H9 (cell line): ENCODE measurements around the gene MLKL. TPM values are rescaled to one million over a fixed set of nuclear protein-coding genes. Genes with fewer than 3 reads are reported as not detected.

Source experiments
- DNase-seq: peaks from one replicate; pipeline ENCODE4 v3.0.0-alpha.2; 2017
- H2AFZ ChIP-seq: one replicate; pipeline ENCODE4 v1.6.1; 2013; ENCODE audit warnings: mild to moderate bottlenecking, low read length, control low read depth, moderate library complexity
- H2AK5ac ChIP-seq: 2 replicates; pipeline ENCODE4 v1.6.1; 2013; ENCODE audit warnings: low read length, control low read depth, mixed read lengths; ENCODE audit not compliant: insufficient read length
- H2BK120ac ChIP-seq: one replicate; pipeline ENCODE4 v1.6.1; 2013; ENCODE audit warnings: low read depth, mild to moderate bottlenecking, low read length, control low read depth, inconsistent platforms; ENCODE audit not compliant: poor library complexity, severe bottlenecking
- H2BK12ac ChIP-seq: 2 replicates; pipeline ENCODE4 v1.6.1; 2013; ENCODE audit warnings: low read length, control low read depth, mixed read lengths, low read depth; ENCODE audit not compliant: insufficient read length
- H2BK15ac ChIP-seq: 2 replicates; pipeline ENCODE4 v1.6.1; 2013; ENCODE audit warnings: low read depth, low read length, control low read depth
- H2BK20ac ChIP-seq: one replicate; pipeline ENCODE4 v1.6.1; 2013; ENCODE audit warnings: low read depth, mild to moderate bottlenecking, low read length, control low read depth, inconsistent platforms; ENCODE audit not compliant: poor library complexity, severe bottlenecking
- H2BK5ac ChIP-seq: 2 replicates; pipeline ENCODE4 v1.6.1; 2013; ENCODE audit warnings: low read length, control low read depth, mixed read lengths; ENCODE audit not compliant: insufficient read length
- H3K14ac ChIP-seq: 2 replicates; pipeline ENCODE4 v1.6.1; 2013; ENCODE audit warnings: low read length, control low read depth; ENCODE audit not compliant: insufficient read depth
- H3K18ac ChIP-seq: 2 replicates; pipeline ENCODE4 v1.6.1; 2013; ENCODE audit warnings: low read depth, mild to moderate bottlenecking, mixed read lengths, low read length, control low read depth; ENCODE audit not compliant: insufficient read length
- H3K23ac ChIP-seq: 2 replicates; pipeline ENCODE4 v1.6.1; 2013; ENCODE audit warnings: low read length, control low read depth, mixed read lengths, low read depth; ENCODE audit not compliant: insufficient read length
- H3K23me2 ChIP-seq: 2 replicates; pipeline ENCODE4 v1.6.1; 2013; ENCODE audit warnings: low read depth, mild to moderate bottlenecking, mixed read lengths, low read length, control low read depth; ENCODE audit not compliant: insufficient read length, poor library complexity, severe bottlenecking
- H3K27ac ChIP-seq: 2 replicates; pipeline ENCODE4 v1.5.1; 2013; ENCODE audit warnings: low read length, control low read depth, mixed read lengths, low read depth; ENCODE audit not compliant: insufficient read length
- H3K27me3 ChIP-seq: 2 replicates; pipeline ENCODE4 v1.6.1; 2013; ENCODE audit warnings: low read length, control low read depth, inconsistent platforms; ENCODE audit not compliant: insufficient read depth
- H3K4ac ChIP-seq: 2 replicates; pipeline ENCODE4 v1.6.1; 2013; ENCODE audit warnings: low read depth, mild to moderate bottlenecking, control low read depth, inconsistent platforms, low read length, moderate library complexity
- H3K4me1 ChIP-seq: 2 replicates; pipeline ENCODE4 v1.6.1; 2013; ENCODE audit warnings: low read length, control low read depth, inconsistent platforms; ENCODE audit not compliant: insufficient read depth
- H3K4me2 ChIP-seq: 2 replicates; pipeline ENCODE4 v1.6.1; 2013; ENCODE audit warnings: low read length, control low read depth, mixed read lengths; ENCODE audit not compliant: insufficient read length, insufficient read depth
- H3K56ac ChIP-seq: 2 replicates; pipeline ENCODE4 v1.6.1; 2013; ENCODE audit warnings: low read depth, mild to moderate bottlenecking, mixed read lengths, low read length, control low read depth; ENCODE audit not compliant: insufficient read length
- H3K79me1 ChIP-seq: 2 replicates; pipeline ENCODE4 v1.6.1; 2013; ENCODE audit warnings: low read depth, mild to moderate bottlenecking, moderate library complexity, low read length, control low read depth, inconsistent platforms; ENCODE audit not compliant: insufficient read depth, poor library complexity, severe bottlenecking
- H3K79me2 ChIP-seq: 2 replicates; pipeline ENCODE4 v1.6.1; 2013; ENCODE audit warnings: low read length, control low read depth, inconsistent platforms; ENCODE audit not compliant: insufficient read depth
- H3K9ac ChIP-seq: 2 replicates; pipeline ENCODE4 v1.6.1; 2013; ENCODE audit warnings: low read length, control low read depth, mixed read lengths; ENCODE audit not compliant: insufficient read length; ENCODE audit errors: extremely low read depth
- H3K9me3 ChIP-seq: one replicate; pipeline ENCODE4 v1.6.1; 2013; ENCODE audit warnings: low read depth, low read length, inconsistent platforms; ENCODE audit not compliant: control insufficient read depth
- H3T11ph ChIP-seq: one replicate; pipeline ENCODE4 v1.6.1; 2013; ENCODE audit warnings: mild to moderate bottlenecking, low read length, control low read depth, inconsistent platforms
- H4K20me1 ChIP-seq: one replicate; pipeline ENCODE4 v1.6.1; 2013; ENCODE audit not compliant: control insufficient read depth, insufficient read length, insufficient read depth
- H4K5ac ChIP-seq: 2 replicates; pipeline ENCODE4 v1.6.1; 2013; ENCODE audit warnings: low read depth, mild to moderate bottlenecking, mixed read lengths, low read length, control low read depth; ENCODE audit not compliant: insufficient read length
- H4K8ac ChIP-seq: replicated peaks from 2 replicates; pipeline ENCODE4 v1.6.1; 2013; ENCODE audit warnings: low read length, control low read depth, mixed read lengths, low read depth; ENCODE audit not compliant: insufficient read length
- H4K91ac ChIP-seq: 2 replicates; pipeline ENCODE4 v1.6.1; 2013; ENCODE audit warnings: low read depth, mild to moderate bottlenecking, moderate library complexity, mixed read lengths, low read length, control low read depth; ENCODE audit not compliant: insufficient read length
- H3K27ac Mint-ChIP-seq, 3 experiments: 2 replicates in 2 of 3; 3 replicates in 1 of 3; pipeline ENCODE4 v1.8.0; 2020 to 2021; ENCODE audit warnings: mixed read lengths in 3 of 3, mild to moderate bottlenecking in 1 of 3, moderate library complexity in 1 of 3
- H3K27me3 Mint-ChIP-seq: 2 replicates; pipeline ENCODE4 v1.8.0; 2021; ENCODE audit warnings: low read depth, mild to moderate bottlenecking, moderate library complexity, mixed read lengths
- H3K36me3 Mint-ChIP-seq, 3 experiments: 2 replicates in 2 of 3; 3 replicates in 1 of 3; pipeline ENCODE4 v1.8.0; 2020 to 2021; ENCODE audit warnings: low read depth in 3 of 3, mixed read lengths in 3 of 3; ENCODE audit not compliant: insufficient read depth in 1 of 3
- H3K4me1 Mint-ChIP-seq, 2 experiments: 2 replicates each; pipeline ENCODE4 v1.8.0; 2020; ENCODE audit warnings: mixed read lengths in 2 of 2
- H3K4me3 Mint-ChIP-seq, 2 experiments: 2 replicates in 1 of 2; 3 replicates in 1 of 2; pipeline ENCODE4 v1.8.0; 2020 to 2021; ENCODE audit warnings: mild to moderate bottlenecking in 2 of 2, mixed read lengths in 2 of 2, moderate library complexity in 1 of 2
- H3K9me3 Mint-ChIP-seq, 2 experiments: 2 replicates in 1 of 2; 3 replicates in 1 of 2; pipeline ENCODE4 v1.8.0; 2020; ENCODE audit warnings: mild to moderate bottlenecking in 2 of 2, mixed read lengths in 2 of 2, moderate library complexity in 1 of 2
- WGBS: extraction: QIAGEN DNeasy Blood & Tissue Kit; methylation state at CpG from one replicate; pipeline ENCODE4 v1.1.7; 2013; ENCODE audit warnings: missing lambda C conversion rate, low lambda C conversion rate, mixed read lengths; ENCODE audit not compliant: insufficient read length; ENCODE audit errors: extremely low coverage; 5-methylcytosine and 5-hydroxymethylcytosine counted together
- total RNA-seq: library from RNA; stranded (reverse); gene quantifications from 2 replicates; pipeline ENCODE4 v1.2.1, GENCODE V29; 2021
- TF ChIP-seq, protein P1 (sequence below): fragments of 200-600 bp; sonication (generic); conservative IDR thresholded peaks from 3 replicates; pipeline ENCODE4 v1.8.0; 2021; ENCODE audit warnings: antibody characterized with exemption, mild to moderate bottlenecking

Gene MLKL
- total RNA-seq, 1 experiment from 2014 or later = 0.37 TPM

DNA sequence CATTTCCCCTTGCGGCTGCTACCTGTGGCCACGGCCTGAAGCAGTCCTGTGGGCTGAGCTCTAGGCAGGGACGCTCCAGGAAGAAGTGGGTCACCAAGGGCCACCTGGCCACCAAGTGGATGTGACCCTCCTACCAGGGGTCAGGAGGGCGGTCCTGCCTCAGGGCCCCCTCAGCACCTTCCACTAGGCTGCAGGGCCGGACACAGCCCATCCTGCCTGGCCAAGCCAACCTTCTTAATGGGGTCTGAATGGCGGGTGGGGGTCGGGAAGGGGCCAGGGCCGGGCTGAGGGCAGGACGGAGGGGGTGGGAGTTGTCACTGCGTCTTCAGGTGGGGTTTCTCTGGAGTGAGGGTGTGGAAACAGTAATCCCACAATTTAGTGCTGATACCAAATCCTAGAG, 13.2 kb upstream of the MLKL start:
- no peaks in the 10 kb centered on the region for H3K9me3 ChIP-seq
- H3K9me3 Mint-ChIP-seq = no peaks in the 10 kb centered on the region; a peak in 1 of 5 replicates
- no peak overlapping the region for H2AFZ ChIP-seq
- no peaks in the 10 kb centered on the region for H3K23me2 ChIP-seq
- H3K79me1 ChIP-seq = no peaks in the 10 kb centered on the region
- H3K4me2 ChIP-seq = no peak overlapping the region
- no peak overlapping the region for H3K4ac ChIP-seq
- H3K4me1 ChIP-seq = no peaks in the 10 kb centered on the region
- no peak overlapping the region for H4K8ac ChIP-seq
- H3K36me3 Mint-ChIP-seq = peaks cover 0 to 3% (median 0%) of the 10 kb centered on the region in 3 experiments; a peak in 2 of 7 replicates
- H3K27ac Mint-ChIP-seq = no peak overlapping the region
- H3K9ac ChIP-seq = no peak overlapping the region
- H3K23ac ChIP-seq = no peak overlapping the region
- H2BK12ac ChIP-seq = no peak overlapping the region
- H3T11ph ChIP-seq = no peak overlapping the region
- H2BK120ac ChIP-seq = no peak overlapping the region
- H3K56ac ChIP-seq = no peak overlapping the region
- H2AK5ac ChIP-seq = no peak overlapping the region
- no peaks in the 10 kb centered on the region for H3K79me2 ChIP-seq
- no peak overlapping the region for H2BK15ac ChIP-seq
- no peak overlapping the region for H2BK5ac ChIP-seq
- no peaks in the 10 kb centered on the region; the same call in none of the 2 replicates for H3K27me3 Mint-ChIP-seq
- TF ChIP-seq, protein P1, sequence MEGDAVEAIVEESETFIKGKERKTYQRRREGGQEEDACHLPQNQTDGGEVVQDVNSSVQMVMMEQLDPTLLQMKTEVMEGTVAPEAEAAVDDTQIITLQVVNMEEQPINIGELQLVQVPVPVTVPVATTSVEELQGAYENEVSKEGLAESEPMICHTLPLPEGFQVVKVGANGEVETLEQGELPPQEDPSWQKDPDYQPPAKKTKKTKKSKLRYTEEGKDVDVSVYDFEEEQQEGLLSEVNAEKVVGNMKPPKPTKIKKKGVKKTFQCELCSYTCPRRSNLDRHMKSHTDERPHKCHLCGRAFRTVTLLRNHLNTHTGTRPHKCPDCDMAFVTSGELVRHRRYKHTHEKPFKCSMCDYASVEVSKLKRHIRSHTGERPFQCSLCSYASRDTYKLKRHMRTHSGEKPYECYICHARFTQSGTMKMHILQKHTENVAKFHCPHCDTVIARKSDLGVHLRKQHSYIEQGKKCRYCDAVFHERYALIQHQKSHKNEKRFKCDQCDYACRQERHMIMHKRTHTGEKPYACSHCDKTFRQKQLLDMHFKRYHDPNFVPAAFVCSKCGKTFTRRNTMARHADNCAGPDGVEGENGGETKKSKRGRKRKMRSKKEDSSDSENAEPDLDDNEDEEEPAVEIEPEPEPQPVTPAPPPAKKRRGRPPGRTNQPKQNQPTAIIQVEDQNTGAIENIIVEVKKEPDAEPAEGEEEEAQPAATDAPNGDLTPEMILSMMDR = no peak
- H4K5ac ChIP-seq = no peak overlapping the region
- no peak for DNase-seq
- no CpG with 5 or more reads among the region's 10 CpGs for WGBS
- no peak overlapping the region for H4K91ac ChIP-seq
- no peak overlapping the region for H3K27ac ChIP-seq
- H3K4me3 Mint-ChIP-seq = no peak overlapping the region
- no peaks in the 10 kb centered on the region for H3K27me3 ChIP-seq
- H3K4me1 Mint-ChIP-seq = peaks cover 2 to 9% of the 10 kb centered on the region in 2 experiments
- H4K20me1 ChIP-seq = no peaks in the 10 kb centered on the region
- H2BK20ac ChIP-seq = no peak overlapping the region
- H3K18ac ChIP-seq = no peak overlapping the region
- H3K14ac ChIP-seq = no peak overlapping the region
